Fibroblast of skin of abdomen (primary cell): ENCODE data around the gene IPO13.
A peak's percentile ranks its signal among the peaks of the same experiment; 100 is the strongest.

Source experiments
- DNase-seq: peaks from one replicate; pipeline ENCODE4 v3.0.0-alpha.2; 2013

The IPO13 gene

DNA sequence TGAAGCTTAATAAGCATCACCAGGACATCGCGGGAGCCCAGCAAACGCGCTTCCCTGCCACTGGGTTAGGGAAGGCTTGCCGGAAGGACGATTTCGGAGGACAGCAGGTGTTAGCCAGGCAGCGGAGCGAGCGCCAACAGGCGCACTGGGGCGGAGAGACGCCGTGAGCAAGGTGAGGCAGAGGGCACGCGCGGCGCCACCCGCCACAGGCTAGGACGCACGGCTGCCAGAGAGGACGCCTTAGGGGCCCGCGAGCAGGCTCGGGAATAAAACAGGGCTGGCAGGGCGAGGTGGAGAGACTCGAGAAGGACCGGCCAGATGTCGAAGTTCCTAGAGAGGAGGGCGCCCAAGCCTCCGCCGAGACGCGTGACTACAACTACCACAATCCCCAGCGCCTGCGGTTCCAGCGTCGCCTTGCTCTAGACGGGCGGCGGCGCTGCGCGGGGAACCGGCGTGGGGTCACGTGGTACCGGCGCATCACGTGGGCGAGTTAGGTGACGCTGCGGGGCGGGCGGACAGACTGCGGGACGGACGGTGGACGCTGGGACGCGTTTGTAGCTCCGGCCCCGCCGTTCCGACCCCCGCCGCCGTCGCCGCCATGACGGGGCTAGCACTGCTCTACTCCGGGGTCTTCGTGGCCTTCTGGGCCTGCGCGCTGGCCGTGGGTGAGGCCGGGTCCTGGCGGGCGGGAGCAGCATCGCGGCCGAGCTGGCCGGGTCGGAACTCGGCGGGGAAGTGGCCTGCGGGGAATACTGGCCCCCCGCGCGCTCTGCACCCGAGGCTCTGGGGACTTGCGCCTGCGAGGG is 27.9 kb downstream of the IPO13 start, which contains the start of gene ATP6V0B:
ATP6V0B (plus strand) TSS at position 518 of the 806 bp plus-strand sequence; CDS start at position 599, 81 bp downstream.
- peak; percentile 92 for DNase-seq

DNA sequence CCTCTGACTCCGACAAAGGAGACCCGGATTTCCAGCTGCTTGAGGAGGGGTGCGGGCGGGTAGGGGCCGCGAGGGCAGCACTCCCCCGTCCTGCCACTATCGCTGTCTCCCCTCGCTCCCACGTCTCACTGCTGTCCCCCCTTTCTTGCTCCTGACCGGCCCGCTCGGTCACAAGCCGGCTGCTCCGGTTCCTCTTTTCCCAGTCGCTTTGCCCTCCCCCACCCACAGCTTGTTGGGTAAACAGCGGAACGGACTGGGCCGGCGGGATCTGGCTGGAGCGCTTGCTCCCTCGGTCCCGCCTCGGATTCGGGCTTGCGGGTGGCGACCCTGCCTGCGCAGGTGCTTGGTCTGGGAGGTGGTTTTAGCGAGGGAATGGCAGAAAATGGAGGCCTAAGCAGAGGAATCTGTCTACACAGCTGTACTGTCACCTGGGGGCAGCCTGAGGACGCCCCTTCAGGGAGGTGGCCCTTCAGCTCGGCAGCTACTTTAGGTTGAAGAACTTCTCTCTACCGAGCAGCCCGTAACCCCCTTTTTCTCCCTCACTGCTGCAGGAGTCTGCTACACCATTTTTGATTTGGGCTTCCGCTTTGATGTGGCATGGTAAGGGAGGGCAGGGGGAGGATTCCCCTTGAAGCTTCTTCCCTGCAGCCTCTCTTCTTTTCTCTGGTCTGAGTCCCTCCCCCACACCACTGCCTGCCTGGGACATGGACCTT is 28.7 kb downstream of the IPO13 start:
- DNase-seq: no peak

DNA sequence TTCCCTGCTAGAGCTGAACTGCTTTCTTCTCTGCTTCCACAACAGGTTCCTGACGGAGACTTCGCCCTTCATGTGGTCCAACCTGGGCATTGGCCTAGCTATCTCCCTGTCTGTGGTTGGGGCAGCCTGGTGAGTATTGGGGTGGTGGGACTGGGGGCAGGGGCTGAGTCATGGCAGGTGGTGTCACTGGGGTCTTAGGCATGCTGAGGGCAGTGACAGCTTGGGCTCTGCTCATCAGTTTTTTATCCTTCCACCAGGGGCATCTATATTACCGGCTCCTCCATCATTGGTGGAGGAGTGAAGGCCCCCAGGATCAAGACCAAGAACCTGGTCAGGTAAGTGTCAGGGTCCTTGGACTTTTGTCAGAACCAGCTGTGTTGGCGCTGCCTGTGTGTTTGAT is 29.3 kb downstream of the IPO13 start:
- DNase-seq: no peak

DNA sequence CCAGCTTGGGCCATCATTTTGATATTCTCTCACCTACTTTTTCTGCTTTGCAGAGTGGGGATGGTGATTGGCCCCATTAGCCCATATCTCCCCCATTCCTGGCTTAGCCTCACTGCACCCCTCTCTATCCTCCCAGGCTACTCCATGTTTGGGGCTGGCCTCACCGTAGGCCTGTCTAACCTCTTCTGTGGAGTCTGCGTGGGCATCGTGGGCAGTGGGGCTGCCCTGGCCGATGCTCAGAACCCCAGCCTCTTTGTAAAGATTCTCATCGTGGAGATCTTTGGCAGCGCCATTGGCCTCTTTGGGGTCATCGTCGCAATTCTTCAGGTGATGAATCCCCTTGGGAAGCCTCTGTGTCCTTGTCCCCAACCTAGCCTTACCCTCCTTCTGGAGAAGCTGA is 30.1 kb downstream of the IPO13 start:
- DNase-seq: no peak

DNA sequence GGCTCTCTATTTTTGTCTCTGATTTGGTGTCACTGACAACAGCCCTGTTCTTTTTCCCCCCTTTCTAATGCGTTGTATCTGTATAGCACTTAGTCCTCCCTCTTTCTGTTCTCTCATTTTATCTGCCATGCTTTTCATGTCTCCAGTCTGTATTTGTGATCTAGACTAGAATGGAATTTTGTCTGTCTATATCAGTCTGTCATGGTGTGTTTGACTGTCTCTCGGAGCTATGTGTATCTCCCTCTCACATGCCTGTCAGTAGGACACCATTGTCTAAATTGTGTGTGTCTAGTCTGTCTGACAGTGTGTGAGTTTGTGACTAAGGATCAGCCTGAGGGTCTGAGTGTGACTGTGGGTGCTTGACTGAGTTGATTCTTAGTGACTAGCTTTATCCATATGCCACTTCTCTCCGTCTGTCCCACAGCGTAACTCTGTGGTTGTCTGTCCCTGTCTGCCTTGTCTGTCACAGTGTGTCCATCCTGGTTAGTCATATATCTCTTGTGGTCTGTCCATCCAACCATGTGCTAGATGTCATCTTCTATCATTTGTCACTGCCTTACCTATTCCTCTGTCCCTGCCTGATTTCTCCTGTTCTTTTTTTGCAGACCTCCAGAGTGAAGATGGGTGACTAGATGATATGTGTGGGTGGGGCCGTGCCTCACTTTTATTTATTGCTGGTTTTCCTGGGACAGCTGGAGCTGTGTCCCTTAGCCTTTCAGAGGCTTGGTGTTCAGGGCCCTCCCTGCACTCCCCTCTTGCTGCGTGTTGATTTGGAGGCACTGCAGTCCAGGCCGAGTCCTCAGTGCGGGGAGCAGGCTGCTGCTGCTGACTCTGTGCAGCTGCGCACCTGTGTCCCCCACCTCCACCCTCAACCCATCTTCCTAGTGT is 30.9 kb downstream of the IPO13 start:
- no peak for DNase-seq

DNA sequence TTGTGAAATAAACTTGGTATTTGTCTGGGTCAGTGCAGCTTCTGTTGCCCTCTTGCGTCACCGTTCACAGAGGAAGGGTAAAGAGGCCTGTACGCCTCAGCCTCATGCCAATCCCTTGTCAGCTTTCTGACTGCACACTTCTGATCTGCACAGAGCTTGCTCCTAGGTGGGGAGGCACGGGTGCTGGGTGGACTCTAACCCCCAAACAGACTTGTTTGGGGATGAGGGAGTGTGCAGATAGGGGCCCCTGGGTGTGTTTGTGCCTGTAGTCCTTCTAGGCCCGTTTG is 31.5 kb downstream of the IPO13 start:
- no peak for DNase-seq

DNA sequence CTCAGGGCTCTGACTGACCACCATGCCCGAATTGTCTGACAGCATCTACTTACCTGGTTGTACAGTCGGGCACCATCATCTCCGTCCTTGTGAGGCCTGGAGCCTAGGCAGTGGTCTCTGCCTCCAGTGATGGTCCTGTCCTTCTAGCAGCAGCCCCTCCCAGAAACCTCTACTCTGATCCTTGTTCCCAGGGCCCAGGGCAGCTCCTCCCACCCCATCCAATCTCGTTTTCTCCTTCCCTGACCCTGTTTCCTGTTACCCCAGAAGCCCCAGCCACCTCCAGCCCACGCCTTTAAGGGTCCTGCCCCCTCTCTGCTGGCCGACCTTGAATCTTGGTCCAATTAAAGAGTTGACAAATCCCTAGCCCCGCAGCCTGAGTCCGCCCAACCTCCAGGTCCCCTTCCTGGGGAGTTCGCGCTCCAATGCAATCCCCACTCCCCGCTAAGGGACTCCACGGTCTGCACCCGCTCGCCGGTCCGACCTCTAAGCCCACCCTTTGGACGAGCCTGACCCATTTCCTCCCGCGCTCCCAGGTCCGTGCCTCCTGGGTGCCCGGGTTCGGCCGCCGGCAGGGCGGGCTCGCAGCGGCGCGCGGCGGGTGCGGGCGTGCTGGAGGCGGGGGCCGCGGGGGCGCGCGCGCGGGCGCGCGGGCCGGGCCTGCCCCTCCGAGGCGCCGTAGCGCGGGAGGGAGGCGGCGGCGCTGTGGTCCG is 32.0 kb downstream of the IPO13 start, which contains the start of gene B4GALT2:
B4GALT2 (plus strand) TSS at position 660 of the 710 bp plus-strand sequence. CDS start 1,951 bp downstream, outside the sequence.
- peak; percentile 50 for DNase-seq

DNA sequence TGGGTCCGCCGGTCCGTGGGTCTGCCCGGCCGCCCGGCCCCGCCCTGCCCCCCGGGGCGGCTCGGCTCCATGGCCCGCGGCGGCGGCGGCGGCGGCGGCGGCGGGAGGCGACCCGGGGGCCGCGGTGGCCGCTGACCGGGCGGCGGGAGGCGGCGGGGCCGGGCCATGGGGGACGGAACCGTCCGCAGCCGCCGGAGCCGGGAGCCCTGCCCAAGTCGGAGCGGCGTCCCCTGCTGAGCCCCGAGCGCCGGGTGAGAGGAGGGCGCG is 32.4 kb downstream of the IPO13 start:
- DNase-seq: no peak

DNA sequence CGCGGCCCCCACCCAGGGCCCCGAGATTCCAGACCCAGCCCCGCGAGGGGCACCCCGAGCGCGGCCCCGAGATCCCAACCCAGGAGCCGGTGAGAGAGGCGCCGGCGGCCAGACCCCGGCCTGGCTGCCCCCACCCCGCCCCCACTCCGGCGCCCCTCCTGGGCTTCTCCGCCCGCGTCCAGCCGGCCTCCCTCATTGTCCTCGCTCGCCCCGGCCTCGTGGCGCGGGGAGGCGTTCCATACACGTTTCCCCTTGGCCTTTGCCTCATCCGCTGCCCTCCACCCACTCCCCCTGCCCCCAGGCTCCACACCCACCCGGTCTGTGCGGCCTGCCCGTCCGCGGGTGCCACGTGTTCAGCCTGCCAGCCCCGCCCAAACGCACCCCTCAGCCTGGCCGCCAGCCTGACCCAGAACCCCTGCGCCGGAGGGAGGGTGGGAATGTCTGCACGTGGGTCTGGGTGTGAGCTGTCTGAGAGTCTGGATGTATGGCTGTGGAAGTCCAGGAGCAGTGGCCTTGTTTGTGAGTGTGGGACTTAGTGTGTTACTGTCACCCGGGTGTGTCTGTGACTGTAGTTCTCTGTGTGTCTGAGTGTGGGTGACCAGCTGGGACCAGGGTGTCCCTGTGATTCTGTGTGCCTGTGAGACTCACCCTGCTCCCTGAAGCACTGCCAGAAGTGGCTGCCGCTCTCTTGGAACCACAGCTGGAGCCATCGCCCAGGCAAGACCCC is 32.9 kb downstream of the IPO13 start:
- DNase-seq: peak; percentile 73

DNA sequence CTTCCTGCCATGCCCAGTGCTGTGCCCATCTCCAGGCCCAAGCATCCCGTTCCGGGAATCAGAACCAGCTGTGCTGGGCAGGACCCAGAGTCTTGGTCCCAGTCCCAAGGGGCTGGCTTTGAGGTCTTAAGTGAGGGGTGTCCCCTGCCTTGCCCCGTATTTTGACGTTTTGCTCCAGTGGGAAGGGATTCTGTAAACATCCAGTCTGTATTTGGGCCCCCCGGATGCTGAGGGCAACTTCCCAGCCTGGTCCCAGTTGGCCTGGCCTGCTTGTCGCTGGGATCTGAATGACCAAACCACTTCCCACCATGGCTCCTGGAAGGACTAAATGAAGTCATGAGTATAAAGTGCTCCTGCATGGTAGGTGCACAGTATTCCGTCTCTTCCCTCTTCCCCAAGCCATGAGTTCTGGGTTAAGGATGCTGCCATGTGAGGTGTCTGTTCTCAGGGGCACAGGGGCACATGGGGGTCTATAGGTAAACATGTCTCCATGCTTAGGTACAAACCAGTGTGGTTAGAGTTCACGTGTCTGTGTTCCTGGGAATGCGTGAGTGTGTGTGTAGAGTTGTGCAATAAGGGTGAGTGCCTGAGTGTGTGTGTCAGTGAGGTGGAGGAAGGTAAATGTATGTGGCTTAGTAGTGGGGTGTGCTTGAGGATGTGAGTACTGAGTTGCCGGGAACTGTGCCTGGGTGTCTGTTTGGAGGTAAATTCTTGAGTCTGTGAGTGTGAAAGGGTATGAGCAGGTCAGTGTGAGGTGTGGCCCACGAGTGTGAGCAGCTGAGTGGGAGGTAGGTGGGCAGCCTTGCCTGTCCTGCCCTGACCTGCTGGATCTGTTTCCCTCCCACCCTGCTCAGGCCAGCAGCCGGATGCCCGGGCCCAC is 33.7 kb downstream of the IPO13 start:
- peak; percentile 48 for DNase-seq

DNA sequence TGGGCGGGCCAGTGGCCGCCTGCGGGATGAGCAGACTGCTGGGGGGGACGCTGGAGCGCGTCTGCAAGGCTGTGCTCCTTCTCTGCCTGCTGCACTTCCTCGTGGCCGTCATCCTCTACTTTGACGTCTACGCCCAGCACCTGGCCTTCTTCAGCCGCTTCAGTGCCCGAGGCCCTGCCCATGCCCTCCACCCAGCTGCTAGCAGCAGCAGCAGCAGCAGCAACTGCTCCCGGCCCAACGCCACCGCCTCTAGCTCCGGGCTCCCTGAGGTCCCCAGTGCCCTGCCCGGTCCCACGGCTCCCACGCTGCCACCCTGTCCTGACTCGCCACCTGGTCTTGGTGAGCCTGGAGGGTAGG is 34.4 kb downstream of the IPO13 start:
- DNase-seq: no peak

DNA sequence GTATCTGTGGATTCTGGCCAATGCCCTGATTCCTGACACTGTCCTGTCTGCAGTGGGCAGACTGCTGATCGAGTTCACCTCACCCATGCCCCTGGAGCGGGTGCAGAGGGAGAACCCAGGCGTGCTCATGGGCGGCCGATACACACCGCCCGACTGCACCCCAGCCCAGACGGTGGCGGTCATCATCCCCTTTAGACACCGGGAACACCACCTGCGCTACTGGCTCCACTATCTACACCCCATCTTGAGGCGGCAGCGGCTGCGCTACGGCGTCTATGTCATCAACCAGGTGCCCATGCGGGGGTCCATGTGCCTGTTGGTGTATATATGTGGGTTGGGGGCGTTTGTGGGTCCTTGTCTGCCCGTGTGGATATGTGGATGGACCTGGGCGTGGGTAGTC is 34.9 kb downstream of the IPO13 start:
- DNase-seq: no peak

DNA sequence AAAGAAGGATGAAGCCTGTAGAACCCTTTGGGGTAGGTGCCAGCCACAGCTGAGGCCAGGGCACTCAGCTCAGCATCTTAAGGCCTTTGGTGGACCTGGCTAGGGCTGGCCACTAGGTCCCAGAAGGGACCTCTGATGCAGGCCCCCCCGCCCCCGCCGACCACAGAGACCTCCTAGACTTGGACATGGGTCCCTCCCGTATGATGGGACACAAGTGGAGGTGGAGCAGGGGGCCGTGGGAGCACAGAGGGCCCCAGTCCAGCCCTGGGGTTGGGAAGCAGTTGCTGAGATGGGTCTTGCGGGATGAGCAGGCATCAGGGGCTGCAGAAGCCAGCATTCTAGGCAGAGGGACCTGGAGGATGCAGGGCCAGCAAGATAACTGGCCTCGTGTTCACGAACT is 35.5 kb downstream of the IPO13 start:
- DNase-seq: no peak

DNA sequence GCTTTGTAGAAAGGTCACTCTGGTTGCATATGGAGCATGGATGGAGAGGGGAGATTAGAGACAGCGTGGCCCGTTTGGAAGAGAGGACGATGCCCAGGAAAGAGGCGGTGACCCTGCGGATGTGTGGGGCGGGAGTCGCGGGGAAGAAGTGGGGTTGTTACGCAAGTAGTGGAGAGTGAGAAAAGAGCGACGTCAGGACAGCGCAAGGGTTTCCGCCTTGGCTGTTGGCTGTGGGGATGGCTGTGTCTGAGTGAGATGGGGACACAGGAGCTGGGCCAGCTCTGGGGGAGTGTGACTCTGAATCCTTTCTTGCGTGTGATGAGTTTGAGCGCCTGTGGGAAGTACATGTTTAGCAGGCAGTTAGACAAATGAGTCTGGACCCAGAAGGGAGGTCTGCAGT is 36.1 kb downstream of the IPO13 start:
- DNase-seq: no peak

DNA sequence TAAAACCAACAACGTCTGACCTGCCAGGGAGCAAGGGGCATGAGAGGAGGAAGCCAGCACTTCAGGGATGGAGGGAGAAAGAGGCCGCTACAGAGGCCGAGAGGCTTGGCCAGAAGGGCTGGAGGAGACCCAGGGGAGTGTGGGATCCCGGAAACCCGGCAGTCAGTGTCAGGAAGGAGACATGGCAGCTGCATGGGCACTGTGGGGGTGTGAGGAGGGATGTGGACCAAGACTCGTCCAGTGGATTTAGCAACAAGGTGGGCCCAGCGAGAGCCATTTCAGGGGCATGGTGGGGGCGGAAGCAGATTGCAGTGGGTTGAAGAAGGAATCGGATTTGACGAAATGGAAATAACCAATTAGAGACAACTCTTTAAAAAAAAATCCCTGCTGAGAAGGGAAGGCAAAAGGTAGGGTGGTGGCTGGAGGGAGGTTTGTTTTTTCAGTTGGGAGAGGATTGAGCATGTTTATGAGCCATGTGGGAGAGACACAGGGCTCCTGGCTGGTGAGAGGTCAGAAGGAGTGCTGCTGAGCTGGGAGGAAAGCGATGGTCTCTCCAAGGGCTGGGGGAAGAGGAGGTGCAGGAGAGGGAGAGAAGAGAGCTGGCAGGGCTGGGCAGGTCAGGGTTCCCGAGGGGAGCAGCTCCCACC is 36.6 kb downstream of the IPO13 start:
- DNase-seq: no peak

DNA sequence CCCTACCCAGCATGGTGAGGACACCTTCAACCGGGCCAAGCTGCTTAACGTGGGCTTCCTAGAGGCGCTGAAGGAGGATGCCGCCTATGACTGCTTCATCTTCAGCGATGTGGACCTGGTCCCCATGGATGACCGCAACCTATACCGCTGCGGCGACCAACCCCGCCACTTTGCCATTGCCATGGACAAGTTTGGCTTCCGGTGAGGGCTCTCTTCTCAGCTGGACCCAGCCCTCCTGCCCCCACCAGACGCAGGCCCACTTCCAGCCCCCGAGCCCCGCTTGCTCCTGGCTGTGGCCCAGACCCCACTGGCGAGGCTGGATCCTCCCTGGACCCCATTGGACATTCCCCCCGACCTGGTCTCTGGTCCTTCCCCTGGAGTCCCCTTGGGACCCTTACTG is 38.1 kb downstream of the IPO13 start:
- DNase-seq: no peak

DNA sequence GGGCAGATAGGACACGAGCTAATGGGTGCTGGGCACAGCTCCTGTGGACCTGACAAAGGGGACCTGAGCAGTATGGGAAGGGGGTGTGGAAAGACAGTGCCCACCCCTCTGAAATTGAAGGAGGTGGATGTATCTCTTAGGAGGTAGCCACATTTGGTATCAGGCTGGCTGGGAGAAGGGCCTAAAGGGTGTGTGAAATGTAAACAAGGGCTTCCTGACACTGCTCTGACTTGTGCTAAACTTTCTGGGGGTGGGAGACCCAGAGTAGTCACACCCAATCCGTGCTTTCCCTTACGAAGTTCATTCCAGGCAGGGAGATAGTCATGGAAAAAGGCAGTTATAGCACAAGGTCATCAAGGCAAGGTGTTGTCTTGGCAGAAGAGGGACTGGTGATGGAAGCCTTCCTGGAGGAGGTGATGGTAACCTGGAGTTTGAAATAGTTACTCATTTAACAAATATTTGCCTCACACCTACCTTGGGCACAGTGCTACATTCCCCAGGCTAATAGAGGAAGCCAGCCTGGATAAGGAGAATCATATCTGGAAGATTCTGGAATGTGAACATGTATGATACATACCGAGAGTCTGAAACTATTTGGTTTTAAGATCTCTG is 39.3 kb downstream of the IPO13 start:
- no peak for DNase-seq

DNA sequence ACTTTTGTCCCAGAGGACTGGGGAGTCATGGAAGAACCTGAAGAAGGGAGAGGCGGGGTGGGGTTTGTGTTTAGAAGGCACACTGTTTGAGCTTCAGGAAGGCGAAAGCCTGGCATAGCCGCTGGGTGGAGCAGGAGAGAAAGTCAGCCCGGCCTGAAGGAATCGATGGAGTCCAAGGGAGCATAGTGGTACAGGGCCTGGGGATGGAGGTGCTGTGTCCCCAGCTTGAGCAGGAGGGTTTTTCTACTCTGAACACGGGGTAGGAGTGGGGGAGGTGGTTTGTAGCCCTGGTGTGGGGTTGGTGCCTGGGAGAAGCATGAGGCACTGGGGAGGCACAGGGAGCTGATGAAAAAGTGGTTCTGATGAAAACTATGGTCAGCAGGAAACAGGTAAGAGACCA is 40.0 kb downstream of the IPO13 start:
- no peak for DNase-seq

DNA sequence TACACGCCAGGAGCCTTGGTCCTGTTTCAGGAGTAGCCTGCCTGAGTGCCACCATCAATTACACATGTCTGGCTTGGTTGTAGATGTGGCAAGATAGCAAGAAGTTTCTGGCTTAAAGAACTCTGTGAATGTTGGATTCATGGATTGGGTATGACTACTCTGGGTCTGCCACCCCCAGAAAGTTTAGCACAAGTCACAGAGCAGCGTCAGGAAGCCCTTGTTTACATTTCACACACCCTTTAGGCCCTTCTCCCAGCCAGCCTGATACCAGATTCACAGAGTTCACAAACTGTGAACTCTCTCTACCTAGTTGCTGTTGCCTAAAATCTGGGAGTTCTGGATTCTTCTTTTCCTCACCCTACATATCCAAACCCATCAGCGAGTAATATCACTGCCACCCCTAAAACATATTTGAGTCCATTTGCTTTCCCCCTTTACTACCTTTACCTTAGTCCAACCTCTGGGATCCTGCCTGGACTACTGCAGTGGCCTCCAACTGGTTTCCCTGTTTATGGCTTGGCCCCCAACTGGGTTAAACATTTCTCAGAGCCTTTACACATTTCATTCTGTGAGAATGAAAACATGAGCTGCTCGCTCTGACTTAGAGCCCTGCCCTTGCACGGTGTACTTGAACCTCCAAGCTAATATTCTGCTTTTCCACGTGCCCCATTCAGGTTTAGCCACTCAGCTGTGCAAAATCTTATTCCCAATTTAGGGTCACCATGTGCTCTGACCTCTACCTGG is 40.6 kb downstream of the IPO13 start:
- DNase-seq: no peak
